Left hindlimb (tissue), 1 donor: ENCODE data around the gene GKAP1.
"Not testable (repeated sequence)": the region's sequence is repeated elsewhere in the genome, so short reads cannot be mapped to it uniquely, and the experiment has no call there.

ENCODE experiments used
- DNase-seq: peaks from one replicate; pipeline ENCODE4 v3.0.0-alpha.2; 2018

Gene GKAP1

GRCh38 chr9:83728591-83729368, 88.8 kb downstream of the GKAP1 start:
- not testable (repeated sequence) for DNase-seq

- no peak for DNase-seq
Observed at GRCh38 chr9:83724436-83724835, 93.1 kb downstream of the GKAP1 start.

GRCh38 chr9:83722726-83723495, 94.7 kb downstream of the GKAP1 start:
- DNase-seq: no peak

- DNase-seq: no peak
Observed at GRCh38 chr9:83721509-83721908, 96.1 kb downstream of the GKAP1 start.

- no peak for DNase-seq
Observed at GRCh38 chr9:83715794-83716193, 101.8 kb downstream of the GKAP1 start.

- DNase-seq: no peak
Observed at GRCh38 chr9:83715221-83715620, 102.3 kb downstream of the GKAP1 start.

- no peak for DNase-seq
Observed at GRCh38 chr9:83714329-83714728, 103.2 kb downstream of the GKAP1 start.

- DNase-seq: peak; percentile 71
Observed at GRCh38 chr9:83708515-83709158, 108.9 kb downstream of the GKAP1 start.

GRCh38 chr9:83707768-83708514, 109.6 kb downstream of the GKAP1 start, which contains the start of gene UBQLN1:
Gene UBQLN1 (minus strand): TSS chr9:83707958. CDS start chr9:83707679, 279 bp downstream.
- peak; percentile 93 for DNase-seq

- DNase-seq: no peak
Observed at GRCh38 chr9:83707518-83707767, 110.1 kb downstream of the GKAP1 start.

GRCh38 chr9:83706676-83707517, 110.7 kb downstream of the GKAP1 start:
- DNase-seq: peak; percentile 75

GRCh38 chr9:83705219-83705651, 112.3 kb downstream of the GKAP1 start:
- DNase-seq: not testable (repeated sequence)

GRCh38 chr9:83701769-83702168, 115.8 kb downstream of the GKAP1 start:
- no peak for DNase-seq

- DNase-seq: no peak
Observed at GRCh38 chr9:83701286-83701685, 116.3 kb downstream of the GKAP1 start.

- DNase-seq: no peak
Observed at GRCh38 chr9:83699615-83700014, 118.0 kb downstream of the GKAP1 start.

- no peak for DNase-seq
Observed at GRCh38 chr9:83698976-83699585, 118.5 kb downstream of the GKAP1 start.

GRCh38 chr9:83691492-83691891, 126.1 kb downstream of the GKAP1 start:
- DNase-seq: no peak
